Stomach (tissue), 4 donors: Measurements from ENCODE around the gene SP110.

Experiments
- CTCF ChIP-seq, 7 experiments: fragments of 450-650 bp in 4 of 7; fragments of 200-600 bp in 3 of 7; sonication (generic) in 3 of 7; IDR thresholded peaks; one replicate each; pipeline ENCODE4 v1.5.1; 2016 to 2019; ENCODE audit warnings: antibody characterized with exemption in 7 of 7, control low read depth in 2 of 7, mild to moderate bottlenecking in 1 of 7
- POLR2AphosphoS5 ChIP-seq, 3 donors: sonication (generic); formaldehyde crosslinking; IDR thresholded peaks; one replicate each; pipeline ENCODE4 v1.6.1; 2016; ENCODE audit warnings: antibody characterized with exemption in 3 of 3

GRCh38 chr2:230230496-230231200 lies 10.9 kb upstream of the SP110 start:
- TF ChIP-seq CTCF (IDR thresholded peaks at IDR 0.05) (no peak), POLR2AphosphoS5 (IDR thresholded peaks at IDR 0.05) (no peak)
